GM21723 (cell line): ENCODE results near the gene DCAF11.
"Not testable (repeated sequence)": the region's sequence is repeated elsewhere in the genome, so short reads cannot be mapped to it uniquely, and the experiment has no call there.

Source experiments
- ATAC-seq: cut with Tn5 transposase; IDR thresholded peaks from one replicate; pipeline ENCODE4 v1.9.1; 2021; ENCODE audit warnings: mild to moderate bottlenecking, moderate library complexity; ENCODE audit not compliant: unreplicated experiment

Gene DCAF11

DNA sequence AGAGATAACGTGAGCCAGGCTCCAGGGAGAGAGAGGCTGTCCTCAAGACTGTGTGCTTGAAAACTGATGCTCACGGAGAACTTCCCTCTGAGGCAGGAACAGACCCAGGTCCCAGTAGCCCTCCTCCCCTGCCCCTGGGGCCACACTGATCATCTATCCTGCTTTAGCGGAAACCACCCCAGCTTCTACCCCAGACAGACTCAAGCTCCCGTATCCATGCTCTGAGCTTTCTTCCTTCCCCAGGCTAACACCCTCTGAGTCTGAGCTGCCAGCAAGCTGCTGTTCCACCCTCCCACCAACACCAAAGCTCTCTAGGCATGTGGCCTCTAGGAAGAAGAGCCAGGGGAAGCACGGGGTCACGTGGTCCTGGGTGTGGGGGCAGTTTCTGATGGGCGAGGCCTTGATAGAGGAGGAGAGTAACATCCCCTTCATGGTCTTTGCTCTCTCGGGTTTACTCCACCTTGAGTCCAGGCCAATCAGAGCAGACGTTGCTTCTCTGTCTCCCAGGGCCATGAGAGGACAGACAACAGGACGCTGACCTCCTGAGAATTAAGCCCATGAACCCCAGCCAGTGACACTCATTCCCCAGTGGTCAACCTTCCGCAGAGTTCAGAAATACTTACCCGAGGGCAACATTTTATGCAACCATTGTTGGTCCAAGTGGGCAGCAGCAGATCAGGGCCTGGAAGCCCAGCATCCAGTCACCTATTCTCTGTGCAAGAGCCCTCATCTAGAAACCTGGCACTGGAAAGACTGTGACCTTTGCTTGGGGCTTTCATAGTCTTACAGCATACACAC, 19.1 kb upstream of the DCAF11 start:
- peak; percentile 72 for ATAC-seq

DNA sequence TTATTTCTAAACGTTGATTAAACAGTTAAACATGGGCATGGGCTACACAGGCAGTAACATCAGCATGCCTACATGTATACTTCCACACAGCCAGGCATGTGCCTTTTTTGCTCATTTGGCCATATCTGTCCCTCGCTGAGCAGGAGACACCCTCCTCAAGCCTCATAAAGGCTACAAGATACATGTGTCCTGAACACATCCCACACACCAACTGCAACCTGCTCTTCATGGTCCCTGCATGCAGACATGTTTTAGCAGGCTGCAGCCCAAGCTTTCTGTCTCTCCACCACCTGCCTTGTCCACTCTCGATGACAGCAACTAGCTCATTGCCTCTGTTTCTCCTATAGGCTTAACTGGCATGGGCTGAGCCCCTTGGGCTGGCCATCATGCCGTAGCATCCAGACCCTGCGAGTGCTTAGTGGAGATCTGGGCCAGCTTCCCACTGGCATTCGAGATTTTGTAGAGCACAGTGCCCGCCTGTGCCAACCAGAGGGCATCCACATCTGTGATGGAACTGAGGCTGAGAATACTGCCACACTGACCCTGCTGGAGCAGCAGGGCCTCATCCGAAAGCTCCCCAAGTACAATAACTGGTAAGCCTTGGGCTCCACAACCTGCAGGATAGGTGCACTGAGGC, 17.9 kb upstream of the DCAF11 start:
- ATAC-seq, result no peak

DNA sequence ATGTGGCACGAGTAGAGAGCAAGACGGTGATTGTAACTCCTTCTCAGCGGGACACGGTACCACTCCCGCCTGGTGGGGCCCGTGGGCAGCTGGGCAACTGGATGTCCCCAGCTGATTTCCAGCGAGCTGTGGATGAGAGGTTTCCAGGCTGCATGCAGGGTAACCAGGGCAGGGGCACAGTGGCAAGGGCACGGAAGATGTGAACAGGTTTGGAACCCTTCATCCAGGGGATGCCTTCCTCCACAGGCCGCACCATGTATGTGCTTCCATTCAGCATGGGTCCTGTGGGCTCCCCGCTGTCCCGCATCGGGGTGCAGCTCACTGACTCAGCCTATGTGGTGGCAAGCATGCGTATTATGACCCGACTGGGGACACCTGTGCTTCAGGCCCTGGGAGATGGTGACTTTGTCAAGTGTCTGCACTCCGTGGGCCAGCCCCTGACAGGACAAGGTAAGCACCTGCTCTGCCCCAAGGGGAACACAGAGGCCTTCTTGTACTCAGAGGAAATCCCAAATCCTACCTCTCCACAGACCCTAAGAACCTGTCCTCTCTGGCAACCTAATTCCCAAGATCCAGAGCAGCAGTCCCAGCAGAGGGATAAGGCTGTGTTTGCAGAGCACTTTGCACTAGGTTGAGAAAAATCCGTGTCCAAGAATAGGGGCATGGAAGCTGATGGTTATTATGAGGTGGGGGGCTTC, 16.2 kb upstream of the DCAF11 start:
- no peak for ATAC-seq

DNA sequence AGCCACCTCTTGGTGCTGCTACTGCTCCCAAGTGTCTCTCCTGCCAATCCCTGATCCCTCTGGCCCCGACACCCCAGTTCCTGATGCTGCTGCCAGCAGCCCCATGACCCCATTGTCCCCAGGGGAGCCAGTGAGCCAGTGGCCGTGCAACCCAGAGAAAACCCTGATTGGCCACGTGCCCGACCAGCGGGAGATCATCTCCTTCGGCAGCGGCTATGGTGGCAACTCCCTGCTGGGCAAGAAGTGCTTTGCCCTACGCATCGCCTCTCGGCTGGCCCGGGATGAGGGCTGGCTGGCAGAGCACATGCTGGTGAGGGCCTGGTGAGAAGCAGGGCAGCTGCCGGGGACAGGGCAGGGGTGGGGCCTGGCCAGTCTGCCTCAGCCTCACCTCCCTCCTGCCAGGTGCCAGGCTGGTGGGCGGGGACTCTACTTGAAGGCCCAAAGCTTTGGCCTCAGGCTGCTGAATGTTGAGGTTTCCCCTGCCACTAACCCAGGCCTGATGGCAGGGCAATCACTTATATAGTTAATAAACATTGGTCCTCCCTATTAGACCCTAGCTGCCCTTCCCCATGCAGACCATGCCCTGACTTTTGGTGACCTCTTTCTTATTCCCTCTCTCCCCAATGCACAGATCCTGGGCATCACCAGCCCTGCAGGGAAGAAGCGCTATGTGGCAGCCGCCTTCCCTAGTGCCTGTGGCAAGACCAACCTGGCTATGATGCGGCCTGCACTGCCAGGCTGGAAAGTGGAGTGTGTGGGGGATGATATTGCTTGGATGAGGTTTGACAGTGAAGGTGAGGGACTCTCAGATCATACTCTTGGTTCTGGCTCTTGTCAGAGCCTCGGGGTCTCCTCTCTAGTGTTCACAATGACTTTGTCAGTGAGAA, 15.4 kb upstream of the DCAF11 start:
- ATAC-seq, result no peak

GRCh38 chr14:24100197-24100981, 14.2 kb upstream of the DCAF11 start:
- ATAC-seq, result no peak

DNA sequence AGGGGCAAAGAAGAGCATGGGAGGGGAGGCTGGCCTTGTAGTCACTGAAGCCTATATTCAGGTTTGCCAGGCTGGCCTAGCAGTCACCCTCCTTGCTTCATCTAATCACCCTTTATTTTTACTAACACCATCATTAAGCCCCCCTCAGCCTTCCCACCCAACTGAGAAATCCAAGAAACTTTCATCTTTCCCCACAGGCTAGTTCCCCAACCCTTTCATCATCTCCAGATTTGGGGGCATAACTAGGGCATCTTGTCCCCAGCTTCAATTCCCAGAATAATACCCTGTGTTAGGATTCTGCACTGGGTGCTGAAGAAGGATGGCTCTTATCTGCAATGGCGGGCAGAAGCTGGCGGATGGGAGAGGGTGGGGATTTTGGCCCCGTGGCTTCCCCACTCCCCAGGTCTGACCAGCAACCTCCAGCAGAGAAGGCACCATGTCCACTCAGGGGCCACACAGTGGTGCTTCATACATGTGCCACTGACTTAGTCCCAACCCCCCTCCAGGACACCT, 13.5 kb upstream of the DCAF11 start:
- ATAC-seq, result no peak

- ATAC-seq, result no peak
Observed at GRCh38 chr14:24102357-24103048, 12.1 kb upstream of the DCAF11 start.

DNA sequence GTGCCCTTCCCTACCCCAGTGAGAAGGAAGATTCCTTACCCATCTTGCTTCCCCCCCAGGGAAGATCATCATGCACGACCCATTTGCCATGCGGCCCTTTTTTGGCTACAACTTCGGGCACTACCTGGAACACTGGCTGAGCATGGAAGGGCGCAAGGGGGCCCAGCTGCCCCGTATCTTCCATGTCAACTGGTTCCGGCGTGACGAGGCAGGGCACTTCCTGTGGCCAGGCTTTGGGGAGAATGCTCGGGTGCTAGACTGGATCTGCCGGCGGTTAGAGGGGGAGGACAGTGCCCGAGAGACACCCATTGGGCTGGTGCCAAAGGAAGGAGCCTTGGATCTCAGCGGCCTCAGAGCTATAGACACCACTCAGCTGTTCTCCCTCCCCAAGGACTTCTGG, 11.1 kb upstream of the DCAF11 start:
- no peak for ATAC-seq

GRCh38 chr14:24105609-24106239, 8.9 kb upstream of the DCAF11 start:
- ATAC-seq, result not testable (repeated sequence)

DNA sequence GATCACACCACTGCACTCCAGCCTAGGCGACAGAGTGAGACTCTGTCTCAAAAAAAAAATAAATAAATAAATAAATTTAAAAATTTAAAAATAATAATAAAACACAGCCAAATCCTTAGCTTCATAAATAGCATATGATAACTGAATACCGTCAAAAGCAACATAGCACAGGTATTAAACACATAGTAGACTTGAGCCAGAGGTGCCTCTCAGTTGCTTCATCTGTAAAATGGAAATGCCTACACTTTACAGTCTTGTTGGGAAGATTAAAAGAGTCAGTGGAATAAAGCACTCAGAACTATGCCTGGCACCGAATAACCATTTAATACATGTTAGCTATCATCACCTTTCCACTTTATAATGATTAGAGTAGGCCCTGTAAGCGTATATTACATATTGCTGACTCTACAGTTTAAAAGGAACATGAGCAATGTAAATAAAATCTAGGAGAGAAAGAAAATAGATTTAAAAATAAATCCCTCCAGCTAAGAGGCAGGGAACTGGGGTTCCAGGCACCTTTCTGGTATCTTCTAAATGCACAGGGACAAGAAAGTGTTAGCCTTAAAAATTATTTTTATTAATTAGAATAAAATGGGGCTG, 7.8 kb upstream of the DCAF11 start:
- no peak for ATAC-seq

- ATAC-seq, result peak; percentile 37
Observed at GRCh38 chr14:24108336-24108874, 6.2 kb upstream of the DCAF11 start.

- ATAC-seq, result no peak
Observed at GRCh38 chr14:24110060-24110459, 4.5 kb upstream of the DCAF11 start.

GRCh38 chr14:24110523-24110922, 4.1 kb upstream of the DCAF11 start:
- no peak for ATAC-seq

DNA sequence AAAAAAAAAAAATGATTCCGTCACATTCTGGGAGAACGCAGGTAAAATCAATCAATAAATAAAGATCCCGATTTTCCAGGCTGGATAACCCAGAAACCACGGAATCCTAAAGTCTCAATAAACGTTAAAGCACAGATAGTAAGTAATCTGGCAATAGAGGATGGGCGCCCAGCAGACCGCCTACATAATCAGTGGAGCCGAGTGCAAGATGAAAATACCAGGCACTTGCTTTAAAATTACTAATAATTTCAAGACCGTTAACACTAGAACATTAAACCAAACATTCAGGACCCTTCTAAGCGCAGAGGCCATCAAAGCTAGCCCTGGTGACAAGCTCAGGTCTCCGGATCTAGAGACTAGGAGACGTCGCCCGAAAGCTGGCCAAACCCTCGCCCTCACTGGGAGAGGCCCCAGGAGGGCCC, 1.2 kb upstream of the DCAF11 start:
- ATAC-seq, result no peak

- peak; percentile 39 for ATAC-seq
Observed at GRCh38 chr14:24113801-24114531, 611 bp upstream of the DCAF11 start.

- ATAC-seq, result no peak
Observed at GRCh38 chr14:24115422-24116127, 998 bp downstream of the DCAF11 start.
